Upper lobe of right lung (tissue), 1 donor: ENCODE measurements around the gene KRTAP10-4. TPM values are rescaled to one million over a fixed set of nuclear protein-coding genes. Genes with fewer than 3 reads are reported as not detected.
"Not testable (repeated sequence)": the region's sequence is repeated elsewhere in the genome, so short reads cannot be mapped to it uniquely, and the experiment has no call there.

Source experiments
- ATAC-seq: fragments of 200-7000 bp; cut with Tn5 transposase; one replicate; pipeline ENCODE4 v1.9.1; 2020; ENCODE audit warnings: mild to moderate bottlenecking, moderate library complexity
- DNase-seq: peaks from one replicate; pipeline ENCODE4 v3.0.0-alpha.2; 2020
- H3K27ac ChIP-seq: fragments of 200-600 bp; one replicate; pipeline ENCODE4 v1.8.0; 2022
- H3K27me3 ChIP-seq: fragments of 200-600 bp; one replicate; pipeline ENCODE4 v1.8.0; 2022; ENCODE audit warnings: mild to moderate bottlenecking
- H3K36me3 ChIP-seq: fragments of 200-600 bp; one replicate; pipeline ENCODE4 v1.8.0; 2022
- H3K4me1 ChIP-seq: fragments of 200-600 bp; one replicate; pipeline ENCODE4 v1.8.0; 2022
- H3K4me3 ChIP-seq: fragments of 200-600 bp; one replicate; pipeline ENCODE4 v1.8.0; 2022; ENCODE audit warnings: mild to moderate bottlenecking
- H3K9me3 ChIP-seq: fragments of 200-600 bp; one replicate; pipeline ENCODE4 v1.8.0; 2022
- intact Hi-C: fragments of 100-400 bp; cut with DNase I; formaldehyde crosslinking; loops from one replicate; pipeline ENCODE4 v1.11.0; 2022
- total RNA-seq: library from RNA; stranded (reverse); fragmentation: NEBNext Ultra II Directional; extraction: Animal tissue kit (Norgen Biotek cat#: 25700); gene quantifications from one replicate; pipeline ENCODE4 v1.2.1, GENCODE V29; 2021
- TF ChIP-seq, protein P1 (sequence below): fragments of 200-600 bp; IDR thresholded peaks from one replicate; pipeline ENCODE4 v1.8.0; 2022; ENCODE audit warnings: antibody characterized with exemption
- donor health status: DM: no; HTN: yes; CAD: no; lungs with severe emphysema.

KRTAP10-4 gene
- total RNA-seq, 1 donor from 2014 or later, result not detected

DNA sequence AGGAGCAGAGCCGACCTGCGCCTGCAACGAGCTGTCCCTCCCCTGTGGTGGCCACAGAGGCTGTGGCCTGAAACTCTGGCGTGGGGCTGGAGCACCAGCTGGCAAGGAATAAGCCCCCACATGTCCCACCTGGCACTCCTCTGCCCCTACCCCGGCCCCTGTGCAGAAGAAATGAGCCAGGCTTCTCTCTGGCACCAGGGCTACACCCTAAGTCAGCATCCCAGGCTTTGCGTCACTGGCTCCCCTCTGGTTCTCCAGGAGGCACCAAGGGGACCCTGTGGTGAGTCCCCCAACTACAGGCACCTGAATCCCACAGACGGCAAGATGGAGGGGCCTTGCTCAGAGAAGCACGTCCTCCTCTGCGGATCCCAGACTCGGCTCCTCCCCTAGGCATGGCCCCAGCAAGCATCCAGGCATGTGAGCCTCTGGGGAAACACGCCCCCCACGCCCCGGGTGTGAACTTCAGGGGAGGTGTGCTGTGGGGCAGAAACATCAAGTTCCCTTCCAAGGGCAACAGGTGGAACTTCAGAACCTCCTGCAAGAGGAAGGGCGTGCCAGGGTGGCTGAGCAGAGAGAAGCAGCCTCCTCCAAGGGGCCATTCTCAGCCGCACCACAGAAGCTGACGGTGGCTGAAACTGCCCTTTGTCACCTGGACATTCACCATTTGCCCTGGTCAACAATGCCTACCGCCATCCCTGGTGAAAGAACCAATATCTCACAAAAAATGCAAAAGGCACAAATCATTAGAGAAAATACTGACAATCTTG lies 29.8 kb downstream of the KRTAP10-4 start:
- TF ChIP-seq, protein P1, sequence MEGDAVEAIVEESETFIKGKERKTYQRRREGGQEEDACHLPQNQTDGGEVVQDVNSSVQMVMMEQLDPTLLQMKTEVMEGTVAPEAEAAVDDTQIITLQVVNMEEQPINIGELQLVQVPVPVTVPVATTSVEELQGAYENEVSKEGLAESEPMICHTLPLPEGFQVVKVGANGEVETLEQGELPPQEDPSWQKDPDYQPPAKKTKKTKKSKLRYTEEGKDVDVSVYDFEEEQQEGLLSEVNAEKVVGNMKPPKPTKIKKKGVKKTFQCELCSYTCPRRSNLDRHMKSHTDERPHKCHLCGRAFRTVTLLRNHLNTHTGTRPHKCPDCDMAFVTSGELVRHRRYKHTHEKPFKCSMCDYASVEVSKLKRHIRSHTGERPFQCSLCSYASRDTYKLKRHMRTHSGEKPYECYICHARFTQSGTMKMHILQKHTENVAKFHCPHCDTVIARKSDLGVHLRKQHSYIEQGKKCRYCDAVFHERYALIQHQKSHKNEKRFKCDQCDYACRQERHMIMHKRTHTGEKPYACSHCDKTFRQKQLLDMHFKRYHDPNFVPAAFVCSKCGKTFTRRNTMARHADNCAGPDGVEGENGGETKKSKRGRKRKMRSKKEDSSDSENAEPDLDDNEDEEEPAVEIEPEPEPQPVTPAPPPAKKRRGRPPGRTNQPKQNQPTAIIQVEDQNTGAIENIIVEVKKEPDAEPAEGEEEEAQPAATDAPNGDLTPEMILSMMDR, result no peak
- intact Hi-C loops, result no loop called here
- H3K9me3 ChIP-seq, result no peaks in the 10 kb centered on the region
- DNase-seq (peak; percentile 48), ATAC-seq (no peak)
- H3K4me1 ChIP-seq, result no peaks in the 10 kb centered on the region
- H3K4me3 ChIP-seq, result no peak overlapping the region
- no peaks in the 10 kb centered on the region for H3K36me3 ChIP-seq
- no peak overlapping the region for H3K27ac ChIP-seq
- peaks cover 9% of the 10 kb centered on the region for H3K27me3 ChIP-seq

DNA sequence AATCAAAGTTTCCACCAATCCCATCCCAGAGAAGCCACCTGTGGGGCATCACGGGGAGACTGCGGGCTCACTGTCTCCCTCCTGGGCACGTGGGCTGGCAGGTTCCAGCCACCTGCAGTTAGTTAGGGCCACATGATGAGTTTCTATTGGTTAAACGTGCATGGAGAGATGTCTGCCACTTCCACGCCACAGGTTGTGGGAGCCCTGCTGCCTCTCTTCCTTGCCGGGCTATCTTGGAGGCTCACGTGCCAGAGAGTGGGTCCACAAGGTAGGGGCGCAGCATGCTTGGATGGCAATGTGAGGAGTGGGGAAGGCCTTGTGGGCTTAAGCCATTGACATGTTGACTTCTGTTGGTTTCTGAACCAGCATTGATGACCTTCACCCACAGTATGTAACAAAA lies 30.4 kb downstream of the KRTAP10-4 start:
- no peaks in the 10 kb centered on the region for H3K9me3 ChIP-seq
- intact Hi-C loops, result no loop called here
- TF ChIP-seq, protein P1, result no peak
- no peak overlapping the region for H3K27ac ChIP-seq
- H3K4me3 ChIP-seq, result no peak overlapping the region
- no peaks in the 10 kb centered on the region for H3K4me1 ChIP-seq
- H3K36me3 ChIP-seq, result no peaks in the 10 kb centered on the region
- no peak for DNase-seq
- no peak for ATAC-seq
- H3K27me3 ChIP-seq, result peaks cover 9% of the 10 kb centered on the region

DNA sequence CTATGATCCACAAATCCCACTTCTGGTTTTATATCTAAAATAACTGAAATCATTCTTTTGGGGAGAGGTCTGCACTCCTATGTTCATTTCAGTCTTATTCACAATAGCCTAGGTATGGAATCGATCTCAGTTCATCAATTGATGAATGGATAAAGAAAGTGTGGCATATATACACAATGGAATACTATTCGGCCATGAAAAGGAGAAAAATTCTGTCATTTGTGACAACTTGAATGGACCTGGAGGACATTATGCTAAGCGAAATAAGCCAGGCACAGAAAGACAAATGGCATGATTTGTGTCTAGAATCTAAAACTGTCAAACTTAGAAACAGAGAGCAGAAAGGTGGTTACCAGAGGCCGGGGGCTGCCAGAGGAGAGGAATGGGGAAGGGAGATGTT lies 33.0 kb downstream of the KRTAP10-4 start:
- no peak for ATAC-seq
- Histone ChIP-seq H3K4me1 (no peaks in the 10 kb centered on the region), H3K27me3 (peaks cover 9% of the 10 kb centered on the region), H3K36me3 (no peaks in the 10 kb centered on the region), H3K9me3 (peaks cover 9% of the 10 kb centered on the region), H3K4me3 (no peak overlapping the region), H3K27ac (no peak overlapping the region)
- DNase-seq, result no peak
- intact Hi-C loops, result no loop called here
- TF ChIP-seq, protein P1, result no peak

DNA sequence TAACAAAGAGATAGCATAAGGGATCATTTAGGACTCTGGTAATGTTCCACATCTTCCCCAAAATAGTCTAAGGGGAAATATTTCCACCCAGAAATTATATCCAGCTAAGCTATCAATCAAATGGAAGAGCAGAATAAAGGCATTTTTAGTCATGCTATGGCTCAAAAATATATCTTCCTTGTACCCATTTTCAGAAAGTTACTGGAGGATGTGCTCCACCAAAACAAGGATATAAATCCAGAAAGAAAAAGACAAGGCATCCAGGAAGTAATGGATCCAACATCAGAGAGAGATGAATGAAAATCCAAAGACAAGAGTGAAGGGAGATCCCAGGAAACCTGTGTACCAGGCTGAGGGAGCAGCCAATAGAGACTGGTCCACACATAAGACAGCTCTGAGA lies 35.7 kb downstream of the KRTAP10-4 start:
- ATAC-seq (no peak), DNase-seq (no peak)
- intact Hi-C loops, result no loop called here
- Histone ChIP-seq H3K27me3 (no peaks in the 10 kb centered on the region), H3K4me3 (no peak overlapping the region), H3K27ac (no peak overlapping the region), H3K36me3 (no peaks in the 10 kb centered on the region), H3K4me1 (no peaks in the 10 kb centered on the region), H3K9me3 (peaks cover 9% of the 10 kb centered on the region)
- TF ChIP-seq, protein P1, result no peak

DNA sequence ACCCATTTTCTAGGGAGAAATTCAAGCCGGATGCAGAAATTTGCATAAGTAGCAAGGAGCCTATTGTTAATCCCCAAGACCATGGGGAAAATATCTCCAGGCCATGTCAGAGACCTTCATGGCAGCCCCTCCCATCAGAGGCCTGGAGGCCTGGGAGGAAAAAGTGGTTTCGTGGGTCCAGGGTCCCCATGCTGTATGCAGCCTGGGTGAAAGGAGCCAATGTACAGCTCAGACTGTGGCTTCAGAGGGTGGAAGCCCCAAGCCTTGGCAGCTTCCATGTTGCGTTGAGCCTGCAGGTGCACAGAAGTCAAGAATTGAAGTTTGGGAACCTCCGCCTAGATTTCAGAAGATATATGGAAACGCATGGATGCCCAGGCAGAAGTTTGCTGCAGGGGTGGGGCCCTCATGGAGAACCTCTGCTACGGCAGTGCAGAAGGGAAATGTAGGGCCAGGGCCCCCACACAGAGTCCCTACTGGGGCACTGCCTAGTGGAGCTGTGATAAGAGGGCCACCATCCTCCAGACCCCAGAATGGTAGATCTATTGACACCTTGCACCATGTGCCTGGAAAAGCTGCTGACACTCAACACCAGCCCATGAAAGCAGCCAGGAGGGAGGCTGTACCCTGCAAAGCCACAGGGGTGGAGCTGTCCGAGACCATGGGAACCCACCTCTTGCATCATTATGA lies 36.8 kb downstream of the KRTAP10-4 start:
- intact Hi-C loops, H3K27me3 ChIP-seq, H3K36me3 ChIP-seq, H3K9me3 ChIP-seq, H3K4me3 ChIP-seq, H3K4me1 ChIP-seq, ATAC-seq, DNase-seq, H3K27ac ChIP-seq: not testable (repeated sequence)

DNA sequence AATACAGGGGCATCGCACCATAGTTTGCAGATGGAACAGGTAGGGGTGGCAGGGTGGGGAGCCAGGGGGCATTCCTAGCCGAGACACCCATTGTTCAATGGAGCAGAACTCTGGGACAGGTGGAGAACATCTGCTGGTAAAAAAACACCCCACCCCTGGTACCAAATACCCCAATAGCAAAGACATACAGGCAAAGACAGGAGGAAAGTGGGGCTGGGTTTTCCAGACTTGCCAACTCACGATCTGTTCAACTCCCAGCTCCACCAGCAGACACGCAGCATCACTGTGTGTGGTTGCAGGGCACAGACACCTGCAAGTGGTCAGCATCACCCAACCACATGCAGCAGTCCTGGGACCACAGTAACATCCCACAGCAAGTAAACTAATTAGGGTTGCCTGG lies 38.0 kb downstream of the KRTAP10-4 start:
- no peak overlapping the region for H3K27ac ChIP-seq
- peaks cover 9% of the 10 kb centered on the region for H3K9me3 ChIP-seq
- TF ChIP-seq, protein P1, result no peak
- H3K4me1 ChIP-seq, result no peaks in the 10 kb centered on the region
- intact Hi-C loops, result no loop called here
- no peaks in the 10 kb centered on the region for H3K36me3 ChIP-seq
- ATAC-seq, result no peak
- H3K27me3 ChIP-seq, result no peaks in the 10 kb centered on the region
- H3K4me3 ChIP-seq, result no peak overlapping the region
- no peak for DNase-seq
